Effector memory CD4-positive, alpha-beta T cell (primary cell): ENCODE measurements around the gene C5AR2.

Experiments used
- DNase-seq, 3 donors: peaks; one replicate each; pipeline ENCODE4 v3.0.0-alpha.2; 2020
- H3K27ac ChIP-seq: 2 replicates; pipeline ENCODE4 v1.7.0; 2013; ENCODE audit warnings: mild to moderate bottlenecking, low read length, moderate library complexity; ENCODE audit not compliant: insufficient read depth, poor library complexity, severe bottlenecking
- H3K27me3 ChIP-seq: replicated peaks from 2 replicates; pipeline ENCODE4 v1.7.0; 2013; ENCODE audit warnings: mild to moderate bottlenecking, low read length; ENCODE audit not compliant: insufficient read depth, control insufficient read depth, poor library complexity, severe bottlenecking
- H3K36me3 ChIP-seq: 2 replicates; pipeline ENCODE4 v1.7.0; 2013; ENCODE audit warnings: mild to moderate bottlenecking, low read length, moderate library complexity; ENCODE audit not compliant: control insufficient read depth, insufficient read depth
- H3K4me1 ChIP-seq: 2 replicates; pipeline ENCODE4 v1.7.0; 2013; ENCODE audit warnings: low read length, mild to moderate bottlenecking; ENCODE audit not compliant: control insufficient read depth, insufficient read depth, poor library complexity, severe bottlenecking
- H3K4me3 ChIP-seq: 2 replicates; pipeline ENCODE4 v1.7.0; 2013; ENCODE audit warnings: low read length, low read depth, mild to moderate bottlenecking; ENCODE audit not compliant: insufficient read depth, poor library complexity, severe bottlenecking
- H3K9me3 ChIP-seq: 2 replicates; pipeline ENCODE4 v1.7.0; 2013; ENCODE audit warnings: mild to moderate bottlenecking, low read length, moderate library complexity; ENCODE audit not compliant: control insufficient read depth

C5AR2 gene

DNA sequence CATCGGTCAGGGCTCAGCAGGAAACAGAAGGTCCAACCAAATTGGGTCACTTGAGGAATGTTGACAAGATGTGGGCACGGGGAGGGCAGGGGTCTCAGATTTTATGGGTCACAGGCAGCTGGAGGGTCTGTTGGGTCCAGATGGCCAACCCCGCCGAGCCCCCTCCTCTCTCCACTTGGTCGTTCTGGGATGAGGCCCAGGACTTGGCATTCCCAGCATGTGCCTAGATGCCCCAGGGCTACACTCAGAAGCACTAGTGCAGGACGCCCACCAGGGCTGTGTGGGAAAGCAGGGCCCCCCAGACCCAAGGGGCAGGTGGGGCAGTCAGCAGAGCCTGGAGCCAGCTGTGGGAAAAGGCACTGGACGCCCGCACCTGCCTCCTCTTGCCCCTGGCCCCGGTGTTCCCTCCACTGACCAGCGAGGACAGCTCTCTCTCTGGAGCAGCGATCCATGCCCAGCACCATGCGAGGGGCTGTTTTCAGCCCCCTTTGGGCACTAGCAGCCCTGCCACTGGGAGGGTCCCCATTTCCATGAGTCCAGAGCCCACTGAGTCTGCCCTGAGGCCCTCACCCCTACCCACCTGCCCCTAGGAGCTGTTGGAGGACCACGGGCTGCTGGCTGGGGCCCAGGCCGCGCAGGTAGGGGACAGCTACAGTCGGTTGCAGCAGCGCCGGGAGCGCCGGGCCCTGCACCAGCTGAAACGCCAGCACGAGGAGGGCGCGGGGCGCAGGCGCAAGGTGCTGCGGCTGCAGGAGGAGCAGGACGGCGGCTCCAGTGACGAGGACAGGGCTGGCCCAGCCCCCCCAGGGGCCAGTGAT, 43.1 kb downstream of the C5AR2 start:
- peaks cover 77% of the 10 kb centered on the region for H3K36me3 ChIP-seq
- DNase-seq = no peak

DNA sequence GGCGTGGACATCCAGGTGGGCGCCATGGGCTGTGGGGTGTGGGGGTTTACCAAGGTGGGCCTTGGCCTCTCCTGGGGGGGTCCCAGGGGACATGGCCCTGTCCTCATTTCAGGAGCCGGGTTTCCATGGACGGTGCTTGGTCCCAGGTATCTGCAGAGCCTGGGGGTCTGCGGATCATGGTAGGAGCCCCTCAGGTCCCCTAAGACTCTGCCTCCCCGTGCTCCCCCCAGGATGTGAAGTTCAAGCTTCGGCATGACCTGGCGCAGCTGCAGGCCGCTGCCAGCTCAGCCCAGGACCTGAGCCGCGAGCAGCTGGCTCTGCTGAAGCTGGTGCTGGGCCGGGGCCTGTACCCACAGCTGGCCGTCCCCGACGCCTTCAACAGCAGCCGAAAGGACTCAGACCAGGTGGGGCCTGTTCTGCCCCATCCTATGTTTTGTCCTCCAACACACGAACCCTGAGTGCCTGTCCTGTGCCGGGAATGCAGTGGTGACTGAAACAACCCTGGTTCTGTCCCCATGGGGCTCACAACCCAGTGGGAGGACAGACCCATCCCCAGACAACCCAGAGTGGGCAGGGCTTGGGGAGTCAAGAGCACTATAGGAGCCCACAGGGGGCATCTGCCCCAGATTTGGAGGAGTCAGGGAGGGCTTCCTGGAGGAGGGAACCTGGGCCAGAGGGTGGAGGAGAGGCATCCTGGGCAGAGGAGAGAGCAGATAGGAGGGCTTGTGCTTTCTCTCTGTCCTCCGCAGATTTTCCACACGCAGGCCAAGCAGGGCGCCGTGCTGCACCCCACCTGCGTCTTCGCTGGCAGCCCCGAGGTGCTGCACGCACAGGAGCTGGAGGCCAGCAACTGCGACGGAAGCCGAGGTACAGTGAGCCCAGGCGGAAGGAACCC, 44.0 kb downstream of the C5AR2 start:
- Histone ChIP-seq H3K4me1 (no peaks in the 10 kb centered on the region), H3K4me3 (no peak overlapping the region), H3K36me3 (peaks cover 80% of the 10 kb centered on the region), H3K27me3 (no peaks in the 10 kb centered on the region), H3K9me3 (no peaks in the 10 kb centered on the region), H3K27ac (no peak overlapping the region)
- no peak for DNase-seq

More for the DNA sequence above, 43.1 kb downstream of the C5AR2 start:
- Histone ChIP-seq H3K4me1 (no peaks in the 10 kb centered on the region), H3K4me3 (no peak overlapping the region), H3K27me3 (no peaks in the 10 kb centered on the region), H3K9me3 (no peaks in the 10 kb centered on the region), H3K27ac (no peak overlapping the region)

DNA sequence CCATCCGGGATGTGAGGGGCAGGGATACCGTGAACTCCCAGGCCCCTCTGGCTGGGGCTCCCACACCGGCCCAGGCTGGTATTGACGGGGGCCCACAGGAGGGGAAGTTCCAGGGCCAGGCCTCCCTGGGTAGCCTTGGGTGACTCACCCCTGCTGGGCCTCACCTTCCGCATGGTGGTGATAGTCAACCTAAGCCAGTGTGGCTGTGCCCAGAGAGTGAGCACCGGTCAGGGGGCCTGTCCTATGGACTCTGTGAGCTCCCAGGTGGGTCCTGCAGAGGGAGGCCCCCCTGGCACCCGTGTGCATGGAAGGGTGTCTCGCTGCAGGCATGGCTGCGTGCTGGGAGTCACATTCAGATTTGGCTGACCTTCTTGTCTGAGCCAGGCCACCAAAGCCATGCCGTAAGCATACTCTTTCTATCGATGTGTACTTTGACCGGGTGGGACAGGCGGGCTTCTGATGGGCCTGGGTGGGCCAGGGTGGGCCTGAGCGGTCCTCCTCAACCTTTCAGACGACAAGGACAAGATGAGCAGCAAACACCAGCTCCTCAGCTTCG, 44.7 kb downstream of the C5AR2 start:
- Histone ChIP-seq H3K27me3 (no peaks in the 10 kb centered on the region), H3K36me3 (peaks cover 81% of the 10 kb centered on the region), H3K27ac (no peak overlapping the region), H3K4me3 (no peak overlapping the region), H3K4me1 (peaks cover 4% of the 10 kb centered on the region), H3K9me3 (no peaks in the 10 kb centered on the region)
- no peak for DNase-seq

DNA sequence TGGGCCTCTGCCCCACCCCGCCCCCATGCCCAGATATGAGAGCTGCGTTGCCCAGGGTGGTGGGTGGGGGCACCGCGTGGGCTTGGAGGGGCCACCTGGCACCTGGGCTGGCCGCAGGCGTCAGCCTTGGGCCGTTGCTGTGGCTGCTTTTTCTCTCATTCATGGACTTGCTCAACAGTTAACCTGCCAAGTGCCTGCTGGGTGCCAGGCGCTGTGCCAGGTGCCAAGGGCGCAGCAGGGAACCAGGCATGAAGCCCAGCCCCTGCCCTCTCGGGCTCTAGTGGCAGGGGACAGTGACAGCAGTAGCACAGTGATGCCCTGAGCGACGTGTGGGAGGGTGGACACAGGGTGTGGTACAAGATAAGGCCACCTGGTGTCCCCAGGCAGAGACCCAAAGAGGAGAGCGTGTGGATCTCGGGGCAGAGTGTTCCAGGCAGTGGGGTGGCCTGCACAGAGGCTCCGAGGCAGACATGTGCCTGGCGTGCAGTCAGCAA, 45.3 kb downstream of the C5AR2 start:
- no peaks in the 10 kb centered on the region for H3K9me3 ChIP-seq
- peaks cover 7% of the 10 kb centered on the region for H3K4me1 ChIP-seq
- H3K27me3 ChIP-seq = no peaks in the 10 kb centered on the region
- no peak overlapping the region for H3K4me3 ChIP-seq
- peaks cover 76% of the 10 kb centered on the region for H3K36me3 ChIP-seq
- DNase-seq = no peak
- H3K27ac ChIP-seq = no peak overlapping the region

DNA sequence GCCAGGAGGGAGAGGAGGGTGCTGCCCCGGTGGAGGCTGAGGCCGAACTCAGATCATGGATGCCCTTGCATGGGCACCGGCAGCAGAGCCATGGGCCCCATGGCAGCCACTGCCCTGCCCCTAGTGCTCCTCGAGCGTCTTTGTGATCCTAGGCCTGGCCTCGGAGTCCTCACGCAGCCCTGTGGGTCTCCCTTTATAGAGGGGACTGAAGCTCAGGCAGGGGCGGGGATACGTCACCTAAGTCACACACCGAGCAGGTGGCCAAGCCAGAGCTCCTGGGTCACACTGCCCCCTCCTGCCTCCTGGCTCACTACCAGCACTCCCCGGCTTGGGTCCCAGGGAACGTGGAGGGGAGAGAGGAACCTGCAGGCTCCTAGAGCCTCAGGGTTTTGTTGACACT, 45.8 kb downstream of the C5AR2 start:
- no peak overlapping the region for H3K27ac ChIP-seq
- H3K4me3 ChIP-seq = no peak overlapping the region
- no peak for DNase-seq
- no peaks in the 10 kb centered on the region for H3K9me3 ChIP-seq
- peaks cover 71% of the 10 kb centered on the region for H3K36me3 ChIP-seq
- no peaks in the 10 kb centered on the region for H3K27me3 ChIP-seq
- H3K4me1 ChIP-seq = peaks cover 7% of the 10 kb centered on the region

DNA sequence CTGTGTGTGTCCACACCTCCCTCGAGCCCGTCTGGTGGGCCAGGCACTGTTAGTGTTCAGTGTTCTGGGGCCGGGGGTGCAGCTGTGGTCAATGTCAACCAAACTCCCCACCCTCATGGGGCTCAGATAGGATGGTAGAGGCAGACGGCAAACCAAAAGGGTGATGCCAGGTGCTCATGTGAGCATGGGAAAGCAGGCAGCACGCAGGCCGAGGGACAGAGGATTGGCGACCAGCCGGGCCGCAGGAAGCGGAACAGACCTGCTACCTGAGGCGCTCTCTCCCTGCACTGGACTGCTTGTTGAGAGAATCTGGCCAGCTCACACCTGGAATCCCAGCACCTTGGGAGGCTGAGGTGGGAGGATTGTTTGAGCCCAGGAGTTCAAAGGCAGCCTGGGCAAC, 46.3 kb downstream of the C5AR2 start:
- DNase-seq = no peak
- Histone ChIP-seq H3K9me3 (no peaks in the 10 kb centered on the region), H3K4me1 (peaks cover 7% of the 10 kb centered on the region), H3K4me3 (no peak overlapping the region), H3K27me3 (no peaks in the 10 kb centered on the region), H3K27ac (no peak overlapping the region), H3K36me3 (peaks cover 66% of the 10 kb centered on the region)

DNA sequence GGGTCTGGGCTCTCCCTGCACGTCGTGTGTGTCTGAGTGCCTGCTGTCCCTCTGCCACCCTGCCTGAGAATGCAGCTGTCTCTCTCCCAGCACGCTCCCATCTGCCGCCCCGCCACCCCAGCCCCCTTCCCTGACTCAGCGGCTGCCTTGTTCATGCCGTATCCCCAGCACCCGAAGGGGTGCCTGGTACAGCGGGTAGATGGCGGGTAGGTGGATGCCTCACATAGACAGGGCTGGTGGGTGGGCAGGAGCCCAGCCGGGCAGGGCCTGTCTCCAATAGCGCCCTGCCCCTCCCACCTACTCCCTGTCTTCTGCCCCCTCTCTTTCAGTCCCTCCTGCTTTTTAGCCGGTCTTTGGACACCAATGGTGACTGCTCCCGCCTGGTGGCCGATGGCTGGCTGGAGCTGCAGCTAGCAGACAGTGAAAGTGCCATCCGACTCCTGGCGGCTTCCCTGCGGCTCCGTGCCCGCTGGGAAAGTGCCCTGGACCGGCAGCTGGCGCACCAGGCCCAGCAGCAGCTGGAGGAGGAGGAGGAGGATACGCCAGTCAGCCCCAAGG, 47.5 kb downstream of the C5AR2 start:
- DNase-seq = no peak
- H3K4me1 ChIP-seq = peaks cover 7% of the 10 kb centered on the region
- no peaks in the 10 kb centered on the region for H3K9me3 ChIP-seq
- no peaks in the 10 kb centered on the region for H3K27me3 ChIP-seq
- H3K4me3 ChIP-seq = no peak overlapping the region
- peaks cover 58% of the 10 kb centered on the region for H3K36me3 ChIP-seq
- no peak overlapping the region for H3K27ac ChIP-seq

DNA sequence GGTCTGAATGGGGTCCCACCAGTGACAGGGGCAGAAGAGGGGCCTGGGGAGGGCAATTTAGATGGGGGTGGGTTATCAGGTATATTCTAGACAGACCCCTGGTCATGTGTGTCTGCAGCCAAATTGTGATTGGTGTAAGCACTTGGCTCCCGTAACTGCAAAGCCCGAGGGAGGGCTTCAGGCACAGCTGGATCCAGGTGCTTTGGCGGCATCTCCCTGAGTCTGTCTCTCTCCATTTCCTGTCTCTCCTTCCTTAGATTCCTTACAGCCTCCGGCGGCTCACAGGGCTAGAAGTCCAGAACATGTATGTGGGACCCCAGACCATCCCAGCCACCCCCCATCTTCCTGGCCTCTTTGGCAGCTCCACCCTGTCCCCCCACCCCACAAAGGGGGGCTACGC, 48.6 kb downstream of the C5AR2 start:
- Histone ChIP-seq H3K9me3 (no peaks in the 10 kb centered on the region), H3K27me3 (no peaks in the 10 kb centered on the region), H3K36me3 (peaks cover 47% of the 10 kb centered on the region), H3K4me3 (no peak overlapping the region), H3K4me1 (peaks cover 7% of the 10 kb centered on the region), H3K27ac (no peak overlapping the region)
- DNase-seq = no peak

DNA sequence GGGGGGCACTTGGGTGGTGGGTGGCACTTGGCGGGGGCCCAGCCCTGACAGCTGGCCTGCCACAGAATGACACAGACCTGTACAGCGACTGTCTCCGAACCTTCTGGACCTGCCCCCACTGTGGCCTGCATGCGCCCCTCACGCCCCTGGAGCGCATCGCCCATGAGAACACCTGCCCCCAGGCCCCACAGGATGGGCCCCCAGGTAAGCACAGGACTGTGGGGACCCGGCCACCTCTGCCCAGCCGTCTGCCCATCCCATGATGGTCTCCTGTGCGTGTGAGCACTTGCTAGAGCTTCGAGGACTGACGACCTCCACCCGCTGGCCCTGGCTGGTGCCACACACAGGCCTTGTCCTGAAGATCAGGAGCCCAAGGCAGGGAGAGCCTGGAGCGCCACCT, 49.1 kb downstream of the C5AR2 start:
- no peak overlapping the region for H3K4me3 ChIP-seq
- H3K36me3 ChIP-seq = peaks cover 41% of the 10 kb centered on the region
- H3K4me1 ChIP-seq = peaks cover 7% of the 10 kb centered on the region
- H3K9me3 ChIP-seq = no peaks in the 10 kb centered on the region
- H3K27ac ChIP-seq = no peak overlapping the region
- no peak for DNase-seq
- H3K27me3 ChIP-seq = no peaks in the 10 kb centered on the region
